Upper lobe of left lung (tissue), 4 donors: ENCODE data around the gene ZNF502.

ENCODE experiments used
- CTCF ChIP-seq, 6 experiments: fragments of 450-650 bp in 4 of 6; fragments of 200-600 bp in 2 of 6; sonication (generic) in 2 of 6; IDR thresholded peaks; one replicate each; pipeline ENCODE4 v1.5.1; 2016 to 2019; ENCODE audit warnings: antibody characterized with exemption in 6 of 6
- POLR2A ChIP-seq, 4 donors: fragments of 450-650 bp; IDR thresholded peaks; one replicate each; pipeline ENCODE4 v1.5.1; 2016 to 2017; ENCODE audit warnings: antibody characterized with exemption in 4 of 4, mild to moderate bottlenecking in 2 of 4
- POLR2AphosphoS5 ChIP-seq, 2 donors: sonication (generic); formaldehyde crosslinking; IDR thresholded peaks; one replicate each; pipeline ENCODE4 v1.5.1; 2017; ENCODE audit warnings: antibody characterized with exemption in 2 of 2

GRCh38 chr3:44722103-44722401 is 9.6 kb downstream of the ZNF502 start:
- no peak for TF ChIP-seq POLR2A (IDR thresholded peaks at IDR 0.05)
- TF ChIP-seq POLR2AphosphoS5 (IDR thresholded peaks at IDR 0.05): no peak
- TF ChIP-seq CTCF (IDR thresholded peaks at IDR 0.05): no peak
